ENCODE results near the gene FPGS. TPM values are rescaled to one million over a fixed set of nuclear protein-coding genes. Genes with fewer than 3 reads are reported as not detected.

The FPGS gene
- total and polyA plus RNA-seq, 5 experiments from 2014 or later: 51.7 to 158 (median 54.8) TPM

DNA sequence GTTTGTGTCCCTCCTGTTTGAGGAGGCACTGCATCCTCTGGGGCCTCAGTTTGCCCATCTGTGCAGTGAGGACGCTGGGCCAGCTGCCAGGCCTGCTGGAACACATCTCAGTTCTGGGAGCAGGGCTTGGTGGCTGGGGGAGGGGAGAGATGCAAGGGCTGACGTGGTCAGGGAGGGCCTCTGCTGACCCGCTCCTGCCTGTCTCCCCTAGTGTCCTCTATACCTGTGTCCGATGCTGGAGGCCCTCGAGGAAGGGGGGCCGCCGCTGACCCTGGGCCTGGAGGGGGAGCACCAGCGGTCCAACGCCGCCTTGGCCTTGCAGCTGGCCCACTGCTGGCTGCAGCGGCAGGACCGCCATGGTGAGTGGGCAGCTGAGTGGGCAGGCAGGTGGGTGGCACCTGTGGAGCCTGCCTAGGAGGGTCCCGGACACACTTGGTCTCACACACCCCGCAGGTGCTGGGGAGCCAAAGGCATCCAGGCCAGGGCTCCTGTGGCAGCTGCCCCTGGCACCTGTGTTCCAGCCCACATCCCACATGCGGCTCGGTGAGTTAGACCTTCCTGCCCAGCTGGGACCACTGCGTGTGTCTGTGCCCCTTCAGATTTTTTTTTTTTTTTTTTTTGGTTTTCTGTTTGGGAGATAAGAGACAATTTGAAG, 5.8 kb downstream of the FPGS start:
- Mint-ChIP-seq H3K9me3 (no peaks in the 10 kb centered on the region), H3K27ac (peak overlapping the region in 2 of 10 donors; percentile 10 to 39), H3K4me1 (peaks cover 0 to 32% (median 21%) of the 10 kb centered on the region in 4 donors), H3K27me3 (no peaks in the 10 kb centered on the region), H3K4me3 (no peak overlapping the region), H3K36me3 (peaks cover 0 to 68% (median 0%) of the 10 kb centered on the region in 3 donors)
- DNase-seq (no peak), ATAC-seq (no peak)
- POLR2A ChIA-PET: interaction anchor here (0.6 to 0.7 kb wide), 2 partner anchors 11 to 200 kb away, joined by 5 to 6 read pairs; no protein-coding TSS in a partner anchor

DNA sequence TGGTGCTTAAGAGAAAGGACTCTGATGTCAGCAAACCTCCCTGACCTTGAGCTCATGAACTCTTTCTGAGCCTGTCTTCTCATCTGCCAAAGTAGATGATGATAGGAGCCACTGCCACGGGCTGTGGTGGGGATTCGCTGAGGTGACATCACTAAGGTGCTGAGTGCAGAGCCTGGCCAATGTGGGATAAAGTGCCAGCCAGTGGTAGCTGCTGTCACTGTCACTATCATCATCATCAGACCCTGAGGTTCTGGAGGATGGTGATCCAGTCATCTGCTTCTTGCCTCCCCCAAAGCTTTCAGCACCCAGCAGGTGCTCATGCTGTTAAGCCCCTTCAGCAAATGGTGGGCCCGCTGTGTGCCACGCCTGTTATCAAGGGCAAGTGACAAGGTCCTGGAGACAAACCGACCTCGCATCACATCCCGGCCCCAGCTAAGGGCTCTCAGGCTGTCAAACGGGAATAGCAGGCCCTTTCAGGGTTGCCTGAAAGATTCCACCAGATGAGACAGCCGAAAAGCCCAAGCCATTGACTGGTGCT, 6.4 kb downstream of the FPGS start:
- Mint-ChIP-seq H3K27ac (peak overlapping the region in 3 of 10 donors; percentile 10 to 71 (median 39)), H3K4me3 (no peak overlapping the region), H3K9me3 (no peaks in the 10 kb centered on the region), H3K4me1 (peaks cover 0 to 27% (median 15%) of the 10 kb centered on the region in 4 donors), H3K36me3 (peaks cover 0 to 73% (median 0%) of the 10 kb centered on the region in 3 donors), H3K27me3 (no peaks in the 10 kb centered on the region)
- ATAC-seq (no peak), DNase-seq (no peak)
- POLR2A ChIA-PET: interaction anchor here (0.6 to 0.7 kb wide), 2 partner anchors 11 to 200 kb away, joined by 5 to 6 read pairs; no protein-coding TSS in a partner anchor

DNA sequence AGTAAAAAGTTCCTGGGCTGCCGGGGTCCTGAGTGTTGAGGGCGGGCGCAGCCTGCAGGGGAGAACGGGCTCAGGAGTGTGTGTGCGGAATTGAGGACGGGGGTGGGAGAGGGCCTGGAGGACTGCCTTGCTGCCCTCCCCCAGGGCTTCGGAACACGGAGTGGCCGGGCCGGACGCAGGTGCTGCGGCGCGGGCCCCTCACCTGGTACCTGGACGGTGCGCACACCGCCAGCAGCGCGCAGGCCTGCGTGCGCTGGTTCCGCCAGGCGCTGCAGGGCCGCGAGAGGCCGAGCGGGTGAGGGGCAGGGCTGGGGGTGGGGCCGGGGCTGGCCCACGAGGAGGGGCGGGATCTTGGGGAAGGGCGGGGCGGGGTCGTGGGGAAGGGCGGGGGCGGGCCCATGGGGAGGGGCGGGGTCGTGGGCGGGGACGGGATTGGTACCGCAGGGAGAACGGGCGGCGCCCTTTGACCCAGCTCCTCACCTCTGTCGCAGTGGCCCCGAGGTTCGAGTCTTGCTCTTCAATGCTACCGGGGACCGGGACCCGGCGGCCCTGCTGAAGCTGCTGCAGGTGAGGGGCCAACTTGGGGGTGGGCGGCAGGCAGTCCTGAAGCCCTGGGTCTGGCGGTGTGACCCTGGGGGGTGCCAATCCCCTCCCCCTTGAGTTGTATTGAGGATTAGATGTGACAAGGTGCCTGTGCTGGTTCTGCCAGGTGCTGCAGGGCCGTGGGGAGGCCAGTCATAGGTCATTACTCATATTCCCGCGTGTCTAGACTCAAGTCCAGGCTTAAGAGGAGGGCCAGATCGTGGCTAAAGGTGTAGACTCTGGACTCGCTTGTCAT, 7.1 kb downstream of the FPGS start:
- POLR2A ChIA-PET: interaction anchor here (0.6 kb wide), 1 partner anchor 201 kb away, joined by 5 read pairs; no protein-coding TSS in a partner anchor
- DNase-seq: no peak
- Mint-ChIP-seq H3K4me1 (peaks cover 0 to 20% (median 9%) of the 10 kb centered on the region in 4 donors), H3K9me3 (no peaks in the 10 kb centered on the region), H3K27ac (peak overlapping the region in 2 of 10 donors; percentile 34 to 39), H3K4me3 (no peak overlapping the region), H3K27me3 (no peaks in the 10 kb centered on the region), H3K36me3 (peaks cover 0 to 75% (median 0%) of the 10 kb centered on the region in 3 donors)
- ATAC-seq: no peak

DNA sequence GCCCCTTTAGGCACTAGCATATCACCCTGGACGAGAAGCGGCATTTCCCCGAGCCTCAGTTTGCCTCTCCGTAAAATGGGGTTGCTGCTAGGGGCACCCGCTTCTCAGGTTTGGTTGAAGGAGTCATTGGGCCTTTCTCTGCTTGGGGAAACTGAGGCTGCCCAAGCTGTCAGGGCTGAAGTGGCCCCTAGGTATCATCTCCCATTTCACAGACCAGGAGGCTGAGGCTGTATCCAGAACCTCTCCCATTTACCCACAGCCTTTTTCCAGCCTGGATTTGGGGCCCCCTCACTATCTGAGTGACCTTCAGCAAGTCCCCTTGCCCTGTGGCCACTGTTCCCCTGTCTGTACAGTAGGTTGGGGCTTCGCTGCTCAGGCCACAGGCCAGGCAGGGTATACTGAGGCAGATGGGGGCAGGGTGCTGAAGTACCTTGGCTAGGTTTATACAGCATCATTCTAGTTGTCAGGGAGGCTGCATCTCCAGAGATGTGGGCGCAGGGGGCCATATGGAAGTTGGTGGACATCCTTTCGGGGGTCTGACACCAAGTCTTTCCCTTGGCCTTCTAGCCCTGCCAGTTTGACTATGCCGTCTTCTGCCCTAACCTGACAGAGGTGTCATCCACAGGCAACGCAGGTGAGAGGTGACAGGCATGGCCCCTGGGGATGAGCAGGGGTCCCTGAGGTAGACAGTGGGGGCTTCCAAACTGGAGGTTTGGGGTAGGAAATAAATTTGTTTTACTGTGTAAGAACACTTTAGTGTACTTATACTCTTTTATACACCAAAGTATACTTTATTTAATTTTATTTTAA, 7.9 kb downstream of the FPGS start:
- POLR2A ChIA-PET: no interaction called here
- Mint-ChIP-seq H3K27me3 (no peaks in the 10 kb centered on the region), H3K27ac (peak overlapping the region in 3 of 10 donors; percentile 20 to 74 (median 65)), H3K36me3 (peaks cover 0 to 72% (median 0%) of the 10 kb centered on the region in 3 donors), H3K4me3 (no peak overlapping the region), H3K9me3 (no peaks in the 10 kb centered on the region), H3K4me1 (peaks cover 0 to 20% (median 9%) of the 10 kb centered on the region in 4 donors)
- no peak for DNase-seq
- no peak for ATAC-seq

DNA sequence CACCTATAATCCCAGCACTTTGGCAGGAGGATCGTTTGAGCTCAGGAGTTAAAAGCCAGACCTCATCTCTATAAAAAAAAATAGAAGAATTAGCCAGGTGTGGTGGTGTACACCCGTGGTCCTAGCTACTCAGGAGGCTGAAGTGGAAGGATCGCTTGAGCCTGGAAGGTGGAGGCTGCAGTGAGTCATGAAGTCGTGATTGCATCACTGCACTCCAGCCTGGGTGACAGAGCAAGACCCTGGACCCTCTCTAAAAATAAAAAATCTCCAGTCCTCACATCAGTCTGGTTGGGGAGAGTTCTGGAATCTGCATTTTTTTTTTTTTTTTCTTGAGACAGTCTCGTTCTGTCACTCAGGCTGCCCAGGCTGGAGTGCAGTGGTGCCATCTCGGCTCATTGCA, 9.3 kb downstream of the FPGS start:
- no peak for DNase-seq
- POLR2A ChIA-PET: interaction anchor here (0.6 to 1.5 kb wide), 5 partner anchors 8 to 1562 kb away, joined by 3 to 5 read pairs (median 3); no protein-coding TSS in a partner anchor
- Mint-ChIP-seq H3K36me3 (peaks cover 0 to 64% (median 0%) of the 10 kb centered on the region in 3 donors), H3K27ac (no peak overlapping the region), H3K27me3 (no peaks in the 10 kb centered on the region), H3K4me1 (peaks cover 0 to 12% (median 3%) of the 10 kb centered on the region in 4 donors), H3K4me3 (no peak overlapping the region), H3K9me3 (no peaks in the 10 kb centered on the region)
- ATAC-seq: no peak

DNA sequence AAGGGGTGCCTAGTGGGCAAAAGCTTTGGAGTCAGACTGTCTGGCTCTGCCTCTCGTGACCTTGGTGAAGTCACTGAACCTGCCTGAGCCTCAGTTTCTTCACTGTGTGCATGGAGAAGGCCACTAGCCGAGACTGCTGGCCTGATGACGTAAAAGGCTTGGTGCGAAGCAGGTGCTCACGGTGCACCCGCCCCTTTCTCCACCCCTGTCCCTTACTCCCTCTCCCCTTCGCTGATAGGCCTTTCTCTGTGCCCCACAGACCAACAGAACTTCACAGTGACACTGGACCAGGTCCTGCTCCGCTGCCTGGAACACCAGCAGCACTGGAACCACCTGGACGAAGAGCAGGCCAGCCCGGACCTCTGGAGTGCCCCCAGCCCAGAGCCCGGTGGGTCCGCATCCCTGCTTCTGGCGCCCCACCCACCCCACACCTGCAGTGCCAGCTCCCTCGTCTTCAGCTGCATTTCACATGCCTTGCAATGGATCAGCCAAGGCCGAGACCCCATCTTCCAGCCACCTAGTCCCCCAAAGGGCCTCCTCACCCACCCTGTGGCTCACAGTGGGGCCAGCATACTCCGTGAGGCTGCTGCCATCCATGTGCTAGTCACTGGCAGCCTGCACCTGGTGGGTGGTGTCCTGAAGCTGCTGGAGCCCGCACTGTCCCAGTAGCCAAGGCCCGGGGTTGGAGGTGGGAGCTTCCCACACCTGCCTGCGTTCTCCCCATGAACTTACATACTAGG, 10.4 kb downstream of the FPGS start:
- POLR2A ChIA-PET: interaction anchor here (1.5 to 1.7 kb wide), 2 partner anchors 9 to 13 kb away, joined by 3 to 4 read pairs; no protein-coding TSS in a partner anchor
- Mint-ChIP-seq H3K27ac (no peak overlapping the region), H3K36me3 (peaks cover 0 to 63% (median 0%) of the 10 kb centered on the region in 3 donors), H3K4me1 (peaks cover 0 to 2% (median 0%) of the 10 kb centered on the region in 4 donors), H3K27me3 (no peaks in the 10 kb centered on the region), H3K9me3 (no peaks in the 10 kb centered on the region), H3K4me3 (no peak overlapping the region)
- ATAC-seq (no peak), DNase-seq (no peak)

DNA sequence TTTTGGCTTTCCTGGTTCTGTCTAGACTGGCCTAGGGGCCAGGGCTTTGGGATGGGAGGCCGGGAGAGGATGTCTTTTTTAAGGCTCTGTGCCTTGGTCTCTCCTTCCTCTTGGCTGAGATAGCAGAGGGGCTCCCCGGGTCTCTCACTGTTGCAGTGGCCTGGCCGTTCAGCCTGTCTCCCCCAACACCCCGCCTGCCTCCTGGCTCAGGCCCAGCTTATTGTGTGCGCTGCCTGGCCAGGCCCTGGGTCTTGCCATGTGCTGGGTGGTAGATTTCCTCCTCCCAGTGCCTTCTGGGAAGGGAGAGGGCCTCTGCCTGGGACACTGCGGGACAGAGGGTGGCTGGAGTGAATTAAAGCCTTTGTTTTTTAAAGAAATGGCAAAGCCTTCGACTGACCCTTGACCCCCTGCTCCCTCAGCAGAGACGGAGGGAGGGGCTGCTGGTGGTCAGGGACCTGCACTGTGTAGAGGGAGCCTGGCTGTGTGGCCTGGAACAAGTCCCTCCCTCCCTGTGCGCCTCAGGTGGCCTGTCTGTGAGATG, 11.1 kb downstream of the FPGS start:
- ATAC-seq (no peak), DNase-seq (no peak)
- H3K27me3 Mint-ChIP-seq: no peaks in the 10 kb centered on the region
- H3K4me3 Mint-ChIP-seq: no peak overlapping the region
- peaks cover 0 to 5% (median 0%) of the 10 kb centered on the region in 4 donors for H3K4me1 Mint-ChIP-seq
- H3K27ac Mint-ChIP-seq: peak overlapping the region in 1 of 10 donors; percentile 43
- POLR2A ChIA-PET: interaction anchor here (0.8 to 1.7 kb wide), 2 partner anchors 13 to 15 kb away, joined by 3 to 4 read pairs; no protein-coding TSS in a partner anchor
- peaks cover 0 to 65% (median 5%) of the 10 kb centered on the region in 3 donors for H3K36me3 Mint-ChIP-seq
- H3K9me3 Mint-ChIP-seq: no peaks in the 10 kb centered on the region

DNA sequence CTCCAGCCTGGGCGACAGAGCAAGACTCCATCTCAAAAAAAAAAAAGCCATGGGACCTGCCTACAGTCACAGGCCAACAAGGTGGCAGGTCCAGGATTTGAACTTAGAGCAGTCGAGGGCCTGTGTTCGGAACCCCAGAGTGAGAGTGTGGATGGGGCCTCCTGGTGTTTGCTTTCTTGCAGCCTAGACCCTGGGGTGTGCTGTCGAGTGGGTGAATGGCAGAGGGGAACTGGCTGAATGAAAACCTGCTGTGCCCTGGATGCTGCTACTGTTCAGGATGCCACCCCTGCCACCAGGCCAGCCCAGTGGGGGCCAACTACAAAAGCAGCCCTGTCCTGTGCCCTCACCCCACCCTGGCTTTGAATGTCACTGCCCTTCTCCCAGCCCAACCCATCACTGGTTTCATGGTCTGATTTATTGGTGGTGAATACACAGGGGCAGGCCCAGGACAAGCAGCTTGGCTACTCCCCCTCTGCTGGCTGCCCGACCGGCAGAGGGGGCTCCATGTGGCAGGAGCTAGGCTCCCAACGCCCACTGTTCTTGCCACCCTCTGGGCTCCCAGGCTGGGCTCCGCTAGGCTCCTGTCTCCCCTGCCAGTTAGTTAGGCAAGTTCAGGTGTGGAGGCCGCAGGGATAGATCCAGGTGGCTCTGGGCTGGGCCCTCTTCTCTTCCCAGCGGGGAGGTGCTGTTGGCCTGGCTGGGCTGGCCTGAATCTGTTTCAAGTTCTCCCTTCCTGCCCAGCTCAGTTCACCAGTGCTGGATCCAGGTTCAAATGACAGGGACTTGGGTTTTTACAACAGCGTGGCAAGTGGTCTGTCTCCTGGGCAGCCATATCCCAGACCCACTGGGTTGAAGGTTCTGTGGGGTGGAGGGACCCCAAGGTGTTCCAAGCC, 12.2 kb downstream of the FPGS start:
- peaks cover 0 to 62% (median 5%) of the 10 kb centered on the region in 3 donors for H3K36me3 Mint-ChIP-seq
- ATAC-seq (no peak), DNase-seq (no peak)
- H3K4me1 Mint-ChIP-seq: peaks cover 0 to 3% (median 0%) of the 10 kb centered on the region in 4 donors
- H3K9me3 Mint-ChIP-seq: no peaks in the 10 kb centered on the region
- no peak overlapping the region for H3K4me3 Mint-ChIP-seq
- no peaks in the 10 kb centered on the region for H3K27me3 Mint-ChIP-seq
- H3K27ac Mint-ChIP-seq: peak overlapping the region in 3 of 10 donors; percentile 10 to 55 (median 39)
- POLR2A ChIA-PET: interaction anchor here (0.6 to 1.7 kb wide), 3 partner anchors 12 to 298 kb away, joined by 3 to 4 read pairs (median 3); no protein-coding TSS in a partner anchor

DNA sequence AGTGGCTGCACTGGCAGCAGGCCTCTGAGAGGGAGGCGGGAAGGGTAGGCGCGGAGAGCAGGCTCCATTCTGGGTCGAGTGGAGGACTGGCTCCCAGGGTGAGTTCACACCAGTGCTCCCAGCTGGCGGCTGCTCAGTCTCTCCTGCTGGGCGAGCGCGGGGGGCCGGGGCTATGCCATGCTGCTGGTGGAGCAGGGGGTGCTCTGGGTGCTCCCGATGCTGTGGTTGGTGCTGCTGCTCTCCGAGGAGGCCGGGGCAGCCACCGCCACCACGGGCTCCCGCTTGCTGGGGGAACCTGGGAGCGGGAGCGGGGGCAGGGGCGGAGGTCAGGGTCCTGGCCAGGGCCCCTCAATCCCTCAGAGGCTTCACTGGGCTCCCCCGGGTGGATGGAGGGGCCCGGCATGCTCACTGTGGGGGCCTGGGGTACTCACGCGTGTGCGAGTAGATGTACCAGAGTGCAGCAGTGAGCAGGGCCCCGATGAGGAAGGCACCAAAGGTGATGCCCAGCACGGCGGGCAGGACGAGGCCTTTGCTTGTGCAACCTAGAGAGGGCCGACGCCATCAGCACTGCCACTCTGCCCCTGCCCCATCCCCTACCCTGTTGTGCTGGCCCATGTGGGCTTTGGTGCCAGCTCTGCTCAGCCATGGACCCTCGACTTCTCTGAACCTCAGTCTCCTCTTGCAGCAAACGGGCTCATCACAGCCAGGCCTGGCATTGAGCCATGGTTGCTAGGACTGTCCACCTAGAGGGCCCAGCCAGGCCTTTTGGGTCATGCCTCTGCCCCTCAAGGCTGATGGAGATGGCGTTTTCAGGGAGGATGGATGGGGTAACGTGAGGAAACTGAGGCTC, 13.1 kb downstream of the FPGS start:
- POLR2A ChIA-PET: no interaction called here
- peaks cover 0 to 57% (median 5%) of the 10 kb centered on the region in 3 donors for H3K36me3 Mint-ChIP-seq
- ATAC-seq: peak in 1 of 2 donors; percentile 29

DNA sequence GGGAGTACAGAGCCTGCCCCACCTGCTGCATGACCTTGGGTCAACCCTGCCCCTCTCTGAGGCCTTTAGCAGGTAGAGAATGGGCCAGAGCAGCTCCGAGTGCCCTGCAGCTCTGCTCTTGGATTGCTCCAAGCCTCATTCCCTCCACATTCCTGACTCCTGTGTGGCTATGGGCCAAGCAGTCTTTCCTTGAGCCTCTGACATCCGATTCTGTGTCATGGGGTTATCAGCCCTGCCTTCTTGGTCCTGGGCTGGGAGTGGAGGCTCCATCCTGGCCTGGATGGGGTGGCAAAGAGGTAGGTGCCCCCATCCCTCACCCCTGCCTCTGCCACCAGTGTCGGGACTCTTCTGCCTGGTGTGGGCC, 13.7 kb downstream of the FPGS start:
- peaks cover 0 to 58% (median 5%) of the 10 kb centered on the region in 3 donors for H3K36me3 Mint-ChIP-seq
- H3K4me1 Mint-ChIP-seq: peaks cover 0 to 3% (median under 1%) of the 10 kb centered on the region in 4 donors
- DNase-seq (no peak), ATAC-seq (no peak)
- no peaks in the 10 kb centered on the region for H3K9me3 Mint-ChIP-seq
- no peaks in the 10 kb centered on the region for H3K27me3 Mint-ChIP-seq
- POLR2A ChIA-PET: no interaction called here
- H3K4me3 Mint-ChIP-seq: no peak overlapping the region
- H3K27ac Mint-ChIP-seq: peak overlapping the region in 1 of 10 donors; percentile 28

More for the DNA sequence above, 13.1 kb downstream of the FPGS start:
- H3K27ac Mint-ChIP-seq: peak overlapping the region in 3 of 10 donors; percentile 28 to 39 (median 34)
- H3K27me3 Mint-ChIP-seq: no peaks in the 10 kb centered on the region
- peaks cover 0 to 3% (median 0%) of the 10 kb centered on the region in 4 donors for H3K4me1 Mint-ChIP-seq
- no peak for DNase-seq
- H3K4me3 Mint-ChIP-seq: no peak overlapping the region
- H3K9me3 Mint-ChIP-seq: no peaks in the 10 kb centered on the region

Data from naive thymus-derived CD8-positive, alpha-beta T cell (primary cell).